Measurements from ENCODE around the gene IQSEC1.

DNA sequence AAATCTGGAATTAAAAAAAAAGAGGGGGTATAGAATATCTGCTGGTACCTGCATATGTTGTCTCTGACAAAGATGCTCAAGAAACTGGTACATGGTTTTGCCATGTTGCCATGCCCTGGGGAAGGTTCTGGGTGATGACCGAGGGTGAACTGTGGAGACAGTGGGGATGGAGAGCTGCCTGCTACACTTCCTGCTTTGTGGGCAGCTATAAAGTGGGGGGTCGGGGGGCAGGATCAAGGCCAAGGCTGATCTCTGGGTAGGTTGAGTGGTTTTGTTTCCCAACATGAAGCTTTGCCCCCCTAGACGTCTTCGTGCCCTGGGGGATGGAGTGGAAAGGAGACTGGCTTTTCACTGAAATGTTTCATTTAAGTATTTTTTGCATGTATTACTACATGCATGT, 74.6 kb downstream of the IQSEC1 start:
- TF ChIP-seq EZH2 (IDR thresholded peaks at IDR 0.05; ENCODE audit: low read length, missing control alignments), result no peak
- TF ChIP-seq, protein P1, sequence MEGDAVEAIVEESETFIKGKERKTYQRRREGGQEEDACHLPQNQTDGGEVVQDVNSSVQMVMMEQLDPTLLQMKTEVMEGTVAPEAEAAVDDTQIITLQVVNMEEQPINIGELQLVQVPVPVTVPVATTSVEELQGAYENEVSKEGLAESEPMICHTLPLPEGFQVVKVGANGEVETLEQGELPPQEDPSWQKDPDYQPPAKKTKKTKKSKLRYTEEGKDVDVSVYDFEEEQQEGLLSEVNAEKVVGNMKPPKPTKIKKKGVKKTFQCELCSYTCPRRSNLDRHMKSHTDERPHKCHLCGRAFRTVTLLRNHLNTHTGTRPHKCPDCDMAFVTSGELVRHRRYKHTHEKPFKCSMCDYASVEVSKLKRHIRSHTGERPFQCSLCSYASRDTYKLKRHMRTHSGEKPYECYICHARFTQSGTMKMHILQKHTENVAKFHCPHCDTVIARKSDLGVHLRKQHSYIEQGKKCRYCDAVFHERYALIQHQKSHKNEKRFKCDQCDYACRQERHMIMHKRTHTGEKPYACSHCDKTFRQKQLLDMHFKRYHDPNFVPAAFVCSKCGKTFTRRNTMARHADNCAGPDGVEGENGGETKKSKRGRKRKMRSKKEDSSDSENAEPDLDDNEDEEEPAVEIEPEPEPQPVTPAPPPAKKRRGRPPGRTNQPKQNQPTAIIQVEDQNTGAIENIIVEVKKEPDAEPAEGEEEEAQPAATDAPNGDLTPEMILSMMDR (conservative IDR thresholded peaks at IDR 0.05 in 1 of 2, IDR thresholded peaks at IDR 0.05 in 1 of 2; ENCODE audit: low read depth in 1 of 2, low read length in 2 of 2), result no peak
